Measurements from ENCODE around the gene RNF10.
A peak's percentile ranks its signal among the peaks of the same experiment; 100 is the strongest.
"Not testable (repeated sequence)": the region's sequence is repeated elsewhere in the genome, so short reads cannot be mapped to it uniquely, and the experiment has no call there.

Gene RNF10

DNA sequence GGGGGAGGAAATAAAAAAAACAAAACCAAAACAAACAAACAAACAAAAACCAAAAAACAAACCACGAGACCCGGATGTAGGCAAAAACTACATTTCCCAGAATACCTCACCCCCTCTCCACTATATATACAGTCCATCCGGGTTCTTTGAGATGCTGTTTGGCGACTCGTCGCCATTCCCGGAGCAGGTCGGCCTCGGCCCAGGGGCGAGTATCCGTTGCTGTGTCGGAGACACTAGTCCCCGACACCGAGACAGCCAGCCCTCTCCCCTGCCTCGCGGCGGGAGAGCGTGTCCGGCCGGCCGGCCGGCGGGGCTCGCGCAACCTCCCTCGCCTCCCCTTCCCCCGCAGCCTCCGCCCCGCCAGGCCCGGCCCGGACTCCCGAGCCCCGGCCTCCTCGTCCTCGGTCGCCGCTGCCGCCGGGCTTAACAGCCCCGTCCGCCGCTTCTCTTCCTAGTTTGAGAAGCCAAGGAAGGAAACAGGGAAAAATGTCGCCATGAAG, at the start of gene RNF10:
TSS of gene RNF10 (plus strand) at position 154 of the 500 bp plus-strand sequence. CDS start 456 bp downstream, outside the sequence.
- DNase-seq (ENCODE audit: low read depth in 2 of 2), result peak; percentile 49 to 56

DNA sequence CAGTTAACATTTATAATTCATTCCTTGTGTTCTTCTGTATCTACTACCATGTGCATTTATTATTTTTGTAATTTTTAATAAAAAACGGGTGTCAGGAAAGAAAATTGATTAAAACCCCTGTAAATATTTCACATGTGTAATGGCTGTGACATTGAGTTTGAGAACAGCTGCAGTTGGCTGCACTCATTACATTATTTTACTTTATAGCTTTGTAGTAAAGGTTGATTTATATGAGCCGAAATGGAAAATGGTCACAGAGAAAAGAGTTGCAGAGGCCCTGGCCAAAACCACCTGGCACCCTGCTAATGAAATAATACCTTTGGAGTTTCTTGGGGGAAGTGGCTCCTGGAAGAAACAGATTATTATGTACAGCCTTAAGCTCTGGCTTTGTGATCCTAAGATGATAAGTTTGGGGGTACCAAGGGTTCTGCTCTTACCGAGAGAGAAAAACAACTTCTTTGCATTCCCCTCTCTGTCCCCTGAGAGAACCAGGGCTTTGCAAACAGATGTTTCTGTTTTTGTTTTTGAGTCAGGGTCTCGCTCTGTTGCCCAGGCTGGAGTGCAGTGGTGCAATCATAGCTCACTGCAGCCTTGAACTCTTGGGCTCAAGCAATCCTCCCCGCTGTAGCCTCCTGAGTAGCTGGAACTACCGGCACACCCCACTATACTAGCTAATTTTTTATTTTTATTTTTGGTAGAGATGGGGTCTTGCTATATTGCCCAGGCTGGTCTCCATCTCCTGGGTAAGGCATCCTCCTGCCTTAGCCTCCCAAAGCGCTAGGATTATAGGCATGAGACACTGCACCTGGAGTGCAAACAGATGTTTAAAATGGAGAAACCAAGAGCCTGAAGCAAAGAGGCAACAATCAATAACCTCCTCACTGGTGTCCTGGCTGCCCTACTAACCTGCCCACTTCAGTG, 47.9 kb upstream of the RNF10 start:
- DNase-seq (ENCODE audit: low read depth in 2 of 2), result no peak

DNA sequence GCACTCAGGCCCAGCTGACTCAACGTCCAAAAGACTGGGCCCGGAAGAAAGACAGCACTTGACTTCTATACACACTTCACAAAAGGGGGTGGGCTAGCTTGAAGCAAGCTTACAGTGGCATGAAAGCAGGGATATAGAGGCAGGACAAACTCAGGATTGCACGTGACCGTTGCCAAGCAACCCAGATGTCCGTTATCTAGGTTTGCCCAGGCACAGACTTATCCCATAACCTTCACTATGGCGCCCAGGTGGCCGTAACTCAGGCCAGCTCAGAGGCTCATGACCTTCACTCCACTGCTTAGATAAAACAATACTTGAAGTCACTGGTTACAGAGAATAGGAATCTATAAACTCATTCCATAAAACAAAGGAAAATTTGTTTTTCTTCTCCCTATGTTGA, 46.6 kb upstream of the RNF10 start:
- DNase-seq (ENCODE audit: low read depth in 2 of 2), result not testable (repeated sequence)

DNA sequence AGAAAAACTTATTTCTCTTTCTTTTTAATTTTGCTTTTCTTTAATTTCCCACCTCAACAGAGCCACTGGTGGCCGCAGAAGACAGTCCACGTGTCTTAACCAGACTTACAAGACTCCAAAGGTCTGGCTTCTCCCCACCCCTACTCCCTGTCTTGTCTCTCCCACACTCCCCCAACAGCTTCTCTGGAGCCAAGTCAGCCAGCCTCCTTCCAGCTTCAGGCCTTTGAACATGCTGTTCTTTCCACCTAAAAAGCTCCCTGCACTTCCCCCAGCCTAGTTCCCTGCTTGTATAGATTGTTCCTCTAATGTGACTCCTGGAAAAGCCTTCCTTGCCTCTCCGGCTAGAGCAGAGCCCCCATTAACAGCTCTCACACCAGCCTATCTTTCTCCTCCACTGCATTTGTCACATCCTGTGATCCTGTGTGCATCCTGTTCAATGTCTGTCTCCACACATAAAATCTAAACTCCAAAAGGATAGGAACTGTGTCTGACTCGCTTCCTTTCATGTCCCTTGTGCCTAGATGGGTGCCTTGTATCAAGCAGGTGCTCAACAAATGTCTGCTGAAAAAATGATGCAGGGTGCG, 46.0 kb upstream of the RNF10 start:
- no peak for DNase-seq (ENCODE audit: low read depth in 2 of 2)

DNA sequence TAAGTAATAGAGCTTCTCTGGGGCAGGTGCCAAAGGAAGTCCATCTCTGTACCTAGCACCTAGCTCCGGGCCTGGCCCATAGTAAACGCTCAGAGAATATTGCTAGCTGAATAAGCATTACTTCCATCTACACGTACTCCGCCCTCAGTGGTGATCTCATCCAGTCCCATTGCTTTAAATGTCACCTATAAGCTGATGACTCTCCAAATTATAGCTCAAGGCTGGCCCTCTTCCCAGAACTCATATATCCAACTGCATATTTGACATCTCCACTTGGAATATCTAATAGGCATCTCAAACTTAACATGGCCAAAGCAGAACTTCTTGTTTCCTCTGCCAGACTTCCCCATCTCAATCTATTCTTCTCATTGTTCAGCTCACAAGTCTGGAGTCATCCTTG, 45.1 kb upstream of the RNF10 start:
- DNase-seq (ENCODE audit: low read depth in 2 of 2), result no peak

DNA sequence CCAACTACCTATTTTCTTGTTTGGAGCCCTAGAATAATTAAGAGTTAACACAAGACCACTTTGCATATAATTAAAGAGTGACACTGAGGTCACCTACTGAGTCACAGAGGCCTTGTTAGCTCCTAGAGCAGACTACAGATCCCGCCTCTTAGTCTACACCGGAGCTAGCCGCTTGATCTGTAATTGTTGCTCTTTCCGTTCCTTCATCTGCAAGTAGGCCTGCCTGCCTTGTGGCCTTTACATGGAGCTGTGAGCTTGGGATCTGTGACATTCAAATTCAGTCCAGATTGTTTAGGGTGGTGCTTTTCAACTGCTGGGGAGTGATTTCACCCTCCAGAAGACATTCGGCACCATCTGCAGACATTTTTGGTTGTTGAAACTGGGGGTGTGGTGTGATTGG, 43.8 kb upstream of the RNF10 start:
- DNase-seq (ENCODE audit: low read depth in 2 of 2), result no peak

DNA sequence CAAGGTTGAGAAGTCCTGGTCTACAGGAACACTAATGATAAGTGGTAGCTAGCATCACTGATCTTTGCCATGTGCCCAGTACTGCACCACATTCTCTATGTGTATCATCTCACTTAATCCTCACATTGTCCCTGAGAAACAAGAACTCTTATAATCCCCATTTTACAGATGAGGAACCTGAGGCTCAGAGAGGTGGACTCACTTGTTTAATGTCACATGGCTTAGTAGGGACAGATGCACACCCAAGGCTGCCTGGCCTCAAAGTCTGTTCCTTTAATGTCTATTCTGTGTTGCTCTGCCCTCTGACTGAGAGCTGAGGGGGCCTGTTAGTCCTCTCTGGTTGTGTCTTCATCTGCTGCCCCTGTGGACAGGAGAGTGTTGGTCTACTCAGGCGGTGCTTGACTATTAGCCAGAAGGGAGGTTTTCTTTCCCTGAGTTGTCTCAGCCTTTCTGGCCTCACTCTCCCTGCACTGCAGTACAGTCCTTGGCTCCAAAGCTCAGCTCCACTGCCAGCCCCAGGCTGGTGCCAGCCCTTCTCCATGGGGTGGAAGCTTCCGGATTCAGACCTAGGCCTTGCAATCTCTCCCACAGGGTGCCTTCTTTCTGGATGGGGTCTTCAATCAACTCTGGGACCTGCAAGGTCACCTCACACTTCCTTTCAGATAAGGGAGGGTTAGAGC, 43.2 kb upstream of the RNF10 start:
- DNase-seq (ENCODE audit: low read depth in 2 of 2), result no peak

DNA sequence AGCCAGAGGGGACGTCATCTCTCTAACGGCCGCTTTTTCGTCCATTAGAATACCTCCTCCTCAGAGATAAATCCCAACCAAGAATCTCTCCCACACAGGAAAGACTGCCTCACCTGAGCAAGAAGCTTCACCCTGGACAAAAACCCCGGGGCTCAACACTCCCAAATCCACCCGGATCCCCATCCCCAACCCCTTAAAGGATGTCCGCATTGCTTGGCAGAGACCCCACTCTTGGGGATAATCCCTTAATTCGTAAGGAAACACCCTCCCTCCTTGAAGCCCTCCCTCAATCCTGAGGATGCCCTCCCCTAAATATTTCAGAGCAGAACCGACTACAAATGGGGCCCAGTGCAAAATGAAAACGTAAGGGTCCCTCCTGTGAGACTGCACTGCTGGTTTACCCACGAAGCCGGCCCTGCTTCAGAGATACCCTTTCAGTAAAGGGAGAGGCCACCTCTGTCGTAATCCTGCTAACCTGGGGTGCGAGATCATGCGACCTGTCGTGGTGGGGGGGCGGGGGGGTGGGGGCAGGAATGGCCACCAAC, 38.9 kb upstream of the RNF10 start:
- DNase-seq (ENCODE audit: low read depth in 2 of 2), result no peak

DNA sequence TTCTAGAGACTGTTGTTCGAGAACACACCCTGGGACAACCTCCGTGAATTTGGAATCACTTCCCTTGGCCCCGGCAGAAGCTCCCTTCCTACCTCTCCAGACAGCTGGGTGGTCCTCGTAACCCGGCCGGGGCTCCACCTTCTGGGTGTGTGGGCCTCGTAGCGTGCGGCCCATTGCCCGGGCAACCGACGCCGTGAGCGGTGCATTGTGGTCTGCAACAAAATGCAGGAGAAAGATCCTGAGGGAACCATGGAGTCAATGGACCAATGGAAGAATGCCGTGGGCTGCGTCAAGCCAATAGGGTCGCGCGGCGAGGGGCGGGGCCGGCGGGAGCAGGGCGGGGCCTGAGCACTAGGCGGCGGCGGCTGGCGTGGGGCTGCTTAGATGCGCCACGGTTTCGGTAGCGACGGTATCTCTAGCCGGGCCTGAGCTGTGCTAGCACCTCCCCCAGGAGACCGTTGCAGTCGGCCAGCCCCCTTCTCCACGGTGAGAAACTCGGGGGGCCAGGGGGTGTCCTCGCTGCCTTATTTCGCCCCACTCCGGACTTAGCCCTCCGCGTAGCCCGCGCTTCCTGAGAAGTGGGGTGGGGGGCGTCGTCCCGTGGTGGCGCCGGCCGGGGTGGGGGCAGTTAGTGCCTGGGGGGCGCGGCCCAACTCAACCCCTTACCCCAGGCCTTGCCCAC, 38.3 kb upstream of the RNF10 start, which contains the start of gene DYNLL1:
TSS of gene DYNLL1 (plus strand) at position 383 of the 682 bp plus-strand sequence. CDS start 309 bp downstream, outside the sequence.
- peak; percentile 93 to 97 for DNase-seq (ENCODE audit: low read depth in 2 of 2)

DNA sequence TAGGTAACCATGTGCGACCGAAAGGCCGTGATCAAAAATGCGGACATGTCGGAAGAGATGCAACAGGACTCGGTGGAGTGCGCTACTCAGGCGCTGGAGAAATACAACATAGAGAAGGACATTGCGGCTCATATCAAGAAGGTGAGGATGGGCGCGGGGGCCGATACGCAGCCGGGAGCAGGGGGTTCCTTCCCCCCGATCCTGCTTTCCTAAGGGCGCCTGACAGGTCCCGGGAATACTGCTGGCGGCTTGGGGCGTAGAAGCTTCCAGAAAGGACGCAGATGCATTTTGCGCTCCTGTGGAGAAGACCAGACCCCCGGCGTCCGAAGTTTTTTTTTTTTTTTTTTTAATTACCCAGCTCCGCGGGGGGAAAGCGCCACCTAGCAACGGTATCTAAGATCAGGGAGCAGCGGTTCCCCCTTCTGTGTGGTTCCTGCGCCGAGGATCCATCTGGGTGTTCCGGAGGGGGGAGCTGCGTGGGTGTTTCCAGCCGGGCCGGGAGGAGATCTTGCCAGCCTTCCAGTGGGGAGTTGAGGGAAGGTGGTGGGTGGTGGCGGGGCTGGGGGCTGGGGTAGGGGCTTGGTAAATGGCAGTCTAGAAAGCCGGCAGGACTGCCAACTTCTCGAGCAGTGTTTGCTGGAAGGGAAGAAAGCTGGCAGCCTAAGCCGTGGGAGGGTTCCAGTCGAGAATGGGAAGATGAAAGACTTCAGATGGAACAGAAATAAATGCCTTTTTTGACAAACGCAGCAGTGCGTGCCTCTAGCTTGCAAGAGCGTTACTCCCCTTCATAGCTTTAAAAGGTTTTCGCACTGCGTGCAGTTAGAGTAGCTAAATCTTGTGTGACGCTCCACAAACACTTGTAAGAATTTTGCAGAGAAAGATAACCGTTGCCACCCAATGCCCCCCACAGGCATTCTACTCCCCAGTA, 37.5 kb upstream of the RNF10 start:
- peak; percentile 4 to 7 for DNase-seq (ENCODE audit: low read depth in 2 of 2)

DNA sequence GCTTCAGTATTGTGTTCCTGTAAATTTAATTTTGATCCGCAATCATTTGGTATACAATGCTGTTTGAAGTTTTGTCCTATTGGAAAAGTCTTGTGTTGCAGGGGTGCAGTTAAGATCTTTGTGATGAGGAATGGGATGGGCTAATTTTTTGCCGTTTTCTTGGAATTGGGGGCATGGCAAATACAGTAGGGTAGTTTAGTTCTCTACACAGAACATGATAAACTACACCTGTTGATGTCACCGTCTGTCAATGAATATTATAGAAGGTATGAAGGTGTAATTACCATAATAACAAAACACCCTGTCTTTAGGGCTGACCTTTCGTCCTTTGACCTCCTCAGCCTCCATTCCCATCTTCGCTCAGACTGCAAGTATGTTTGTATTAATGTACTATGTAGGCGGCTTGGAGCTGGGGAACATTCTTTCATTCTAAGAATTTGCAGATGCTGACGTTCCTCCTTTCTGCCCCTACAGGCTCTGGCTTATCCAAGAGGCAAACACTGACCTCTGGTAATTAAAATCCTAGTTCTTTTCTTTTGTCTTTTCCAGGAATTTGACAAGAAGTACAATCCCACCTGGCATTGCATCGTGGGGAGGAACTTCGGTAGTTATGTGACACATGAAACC, 36.5 kb upstream of the RNF10 start:
- DNase-seq (ENCODE audit: low read depth in 2 of 2), result no peak

DNA sequence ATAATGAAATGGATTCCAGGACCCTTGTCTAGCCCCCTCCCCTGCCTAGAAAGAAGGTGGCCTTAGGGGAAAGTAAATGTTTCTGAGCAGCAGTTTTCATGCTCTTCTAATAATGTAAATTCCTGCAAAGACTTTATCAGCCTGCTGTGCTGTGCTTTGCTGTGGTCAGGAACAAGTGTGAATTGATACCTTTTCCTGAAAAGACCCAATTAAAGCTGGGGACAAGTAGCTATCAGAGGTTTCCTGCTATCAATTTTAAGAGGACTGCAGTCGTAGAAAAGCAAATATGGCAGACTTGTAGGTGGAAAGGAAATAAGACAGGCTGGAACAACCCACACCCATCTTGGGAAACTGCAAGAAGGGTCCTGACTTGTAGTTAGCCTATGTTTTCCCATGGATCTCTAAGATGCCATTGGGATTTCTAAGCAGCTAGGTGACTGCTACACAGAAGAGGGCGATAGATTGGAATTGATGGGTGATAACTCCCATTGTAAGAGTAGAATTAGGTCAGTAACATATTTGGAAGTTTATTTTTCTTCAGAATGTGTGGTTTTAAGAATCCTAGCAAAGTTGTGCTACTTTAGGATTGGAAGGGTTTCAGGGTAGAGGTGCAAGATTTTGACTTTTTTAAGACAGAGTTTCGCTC, 35.2 kb upstream of the RNF10 start:
- no peak for DNase-seq (ENCODE audit: low read depth in 2 of 2)

DNA sequence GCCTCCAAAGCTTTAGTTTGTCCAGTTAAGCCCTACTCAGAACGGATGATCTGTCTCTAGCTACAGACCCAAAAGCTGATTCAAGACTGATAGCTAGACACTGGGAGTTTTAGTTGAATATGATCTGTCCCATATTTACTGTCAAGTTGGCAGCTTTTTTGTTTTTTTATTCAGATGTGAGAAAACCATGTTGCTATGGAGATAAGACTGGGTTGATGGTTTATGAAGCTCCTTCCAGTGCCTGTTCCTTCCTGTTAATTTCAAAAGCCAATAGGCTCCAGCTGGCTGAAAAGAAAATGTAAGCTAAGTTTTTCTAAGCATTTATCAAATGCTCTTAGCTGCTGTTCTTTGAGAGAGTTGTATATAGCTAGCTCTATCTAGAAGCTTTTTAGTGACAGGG, 33.6 kb upstream of the RNF10 start:
- no peak for DNase-seq (ENCODE audit: low read depth in 2 of 2)

DNA sequence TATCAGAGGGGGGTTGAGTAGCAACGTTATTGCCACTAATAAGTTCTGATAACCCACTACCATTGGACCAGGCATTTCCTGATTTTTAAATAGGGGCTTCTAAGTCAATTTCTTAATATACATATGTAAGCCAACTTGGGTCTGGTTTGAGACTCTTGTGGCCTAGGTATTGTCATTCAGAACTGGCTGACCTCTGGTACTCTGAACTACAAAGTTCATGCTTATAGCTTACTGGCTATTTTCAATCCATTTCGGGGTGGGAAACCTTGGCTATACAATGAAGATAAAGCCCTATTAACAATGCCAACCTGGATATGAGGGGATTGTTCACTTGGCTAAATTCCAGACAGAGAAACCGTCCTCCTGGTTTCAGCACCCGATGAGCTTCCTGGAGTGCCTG, 29.6 kb upstream of the RNF10 start:
- no peak for DNase-seq (ENCODE audit: low read depth in 2 of 2)

DNA sequence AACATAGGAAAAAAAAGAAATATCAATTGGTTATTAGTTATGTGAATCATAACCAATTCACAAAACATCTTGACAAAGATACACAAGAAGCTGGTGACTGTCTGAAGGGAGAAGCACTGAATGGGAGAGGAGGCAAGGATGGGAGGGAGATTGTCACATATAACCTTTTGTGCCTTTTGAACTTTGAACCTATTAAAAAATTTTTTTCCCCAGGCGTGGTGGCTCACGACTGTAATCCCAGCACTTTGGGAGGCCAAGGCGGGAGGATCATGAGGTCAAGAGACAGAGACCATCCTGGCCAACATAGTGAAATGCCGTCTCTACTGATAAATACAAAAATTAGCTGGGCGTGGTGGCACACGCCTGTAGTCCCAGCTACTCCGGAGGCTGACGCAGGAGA, 25.6 kb upstream of the RNF10 start:
- DNase-seq (ENCODE audit: low read depth in 2 of 2), result no peak

DNA sequence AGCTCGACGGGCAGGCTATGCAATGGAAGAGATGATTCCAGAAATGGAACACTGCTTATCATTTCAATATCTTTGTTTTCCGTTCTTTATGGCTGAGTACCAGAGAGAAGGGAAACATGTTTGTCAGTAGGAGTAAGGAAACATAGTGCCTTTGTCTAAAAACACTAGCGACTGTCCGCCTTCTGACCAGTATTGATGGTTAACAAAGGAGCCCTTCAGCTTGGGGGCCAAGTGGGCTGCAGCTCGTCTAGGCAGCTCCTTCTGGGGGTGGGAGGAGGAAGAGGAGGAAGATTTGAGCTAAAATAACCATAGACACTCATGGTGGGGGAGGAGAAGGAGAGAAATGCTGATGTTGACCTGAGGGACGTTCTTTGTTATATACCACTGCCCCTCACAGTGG, 20.2 kb upstream of the RNF10 start:
- no peak for DNase-seq (ENCODE audit: low read depth in 2 of 2)

DNA sequence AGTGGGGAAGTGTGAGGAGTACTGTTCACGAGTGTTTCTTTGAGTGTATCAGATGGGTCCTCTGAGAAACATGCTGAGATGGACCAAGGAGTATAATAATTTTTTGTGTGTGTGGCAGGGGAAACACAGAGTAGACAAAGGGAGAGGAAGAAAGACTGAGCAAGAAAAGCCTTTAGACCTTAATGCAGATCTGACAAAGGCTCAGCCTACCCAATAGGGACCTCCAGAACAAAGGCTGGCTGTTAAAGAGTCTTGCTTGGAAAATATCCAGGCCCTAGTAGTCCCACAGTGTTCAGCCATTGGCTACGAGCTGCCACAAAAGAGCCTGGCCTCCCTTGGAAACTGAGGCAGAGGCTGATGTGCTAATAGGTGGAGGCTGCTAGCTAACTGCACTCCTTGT, 18.7 kb upstream of the RNF10 start:
- DNase-seq (ENCODE audit: low read depth in 2 of 2), result no peak

DNA sequence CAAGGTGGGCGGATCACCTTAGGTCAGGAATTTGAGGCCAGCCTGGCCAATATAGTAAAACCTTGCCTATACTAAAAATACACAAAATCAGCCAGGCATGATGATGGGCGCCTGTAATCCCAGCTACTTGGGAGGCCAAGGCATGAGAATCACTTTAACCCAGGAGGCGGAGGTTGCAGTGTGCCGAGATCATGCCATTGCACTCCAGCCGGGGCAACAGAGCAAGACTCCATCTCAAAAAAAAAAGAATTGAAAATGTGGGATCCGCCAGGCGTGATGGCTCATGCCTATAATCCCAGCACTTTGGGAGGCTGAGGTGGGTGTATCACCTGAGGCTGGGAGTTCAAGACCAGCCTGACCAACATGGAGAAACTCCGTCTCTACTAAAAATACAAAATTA, 14.8 kb upstream of the RNF10 start:
- DNase-seq (ENCODE audit: low read depth in 2 of 2), result not testable (repeated sequence)

DNA sequence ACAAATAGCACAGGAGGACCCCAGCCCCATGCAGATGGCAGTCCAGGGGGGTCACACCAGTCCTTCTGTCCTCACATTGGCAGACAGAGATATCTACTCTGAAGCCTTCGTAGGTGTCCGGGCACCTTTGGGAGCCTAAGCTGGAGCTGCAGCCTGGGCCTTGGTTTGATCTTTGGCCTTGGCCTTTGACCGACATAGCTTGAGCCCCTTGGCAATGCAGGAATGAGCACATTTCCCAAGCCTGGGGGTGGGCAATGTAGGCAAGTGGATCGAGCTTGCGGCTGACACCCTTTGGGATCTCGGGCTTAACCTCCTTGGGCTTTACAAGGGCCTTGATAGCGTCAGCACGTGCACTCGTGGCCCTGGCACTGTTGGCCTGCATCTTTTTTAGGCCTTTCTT, 11.6 kb upstream of the RNF10 start:
- no peak for DNase-seq (ENCODE audit: low read depth in 2 of 2)
